Measurements from ENCODE around the gene FOXD1. TPM values are rescaled to one million over a fixed set of nuclear protein-coding genes. Genes with fewer than 3 reads are reported as not detected.
A peak's percentile ranks its signal among the peaks of the same experiment; 100 is the strongest.

FOXD1 gene
- total RNA-seq, 4 donors from 2014 or later = 0.26 to 0.52 (median 0.51) TPM; not detected in 1

DNA sequence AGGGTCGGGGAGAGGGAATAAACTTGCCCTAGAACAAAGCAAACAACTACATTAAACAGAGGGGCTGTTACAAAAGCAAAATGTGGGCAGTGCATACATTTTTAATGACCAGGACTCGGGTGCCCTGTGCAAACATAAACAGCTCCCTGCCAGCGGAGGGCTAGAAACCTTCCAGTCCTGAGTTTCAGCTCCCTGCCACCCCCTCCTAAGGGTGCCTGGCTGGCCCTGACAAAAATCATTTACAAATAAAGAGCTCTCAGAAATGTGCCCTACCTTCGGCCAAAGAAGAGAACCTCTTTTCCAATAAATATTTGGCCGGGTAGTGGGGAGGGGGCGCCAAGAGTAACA is 29.5 kb downstream of the FOXD1 start:
- no peak for TF ChIP-seq EP300 (IDR thresholded peaks at IDR 0.05)
- no peak for TF ChIP-seq POLR2AphosphoS5 (IDR thresholded peaks at IDR 0.05)
- TF ChIP-seq, protein P1, sequence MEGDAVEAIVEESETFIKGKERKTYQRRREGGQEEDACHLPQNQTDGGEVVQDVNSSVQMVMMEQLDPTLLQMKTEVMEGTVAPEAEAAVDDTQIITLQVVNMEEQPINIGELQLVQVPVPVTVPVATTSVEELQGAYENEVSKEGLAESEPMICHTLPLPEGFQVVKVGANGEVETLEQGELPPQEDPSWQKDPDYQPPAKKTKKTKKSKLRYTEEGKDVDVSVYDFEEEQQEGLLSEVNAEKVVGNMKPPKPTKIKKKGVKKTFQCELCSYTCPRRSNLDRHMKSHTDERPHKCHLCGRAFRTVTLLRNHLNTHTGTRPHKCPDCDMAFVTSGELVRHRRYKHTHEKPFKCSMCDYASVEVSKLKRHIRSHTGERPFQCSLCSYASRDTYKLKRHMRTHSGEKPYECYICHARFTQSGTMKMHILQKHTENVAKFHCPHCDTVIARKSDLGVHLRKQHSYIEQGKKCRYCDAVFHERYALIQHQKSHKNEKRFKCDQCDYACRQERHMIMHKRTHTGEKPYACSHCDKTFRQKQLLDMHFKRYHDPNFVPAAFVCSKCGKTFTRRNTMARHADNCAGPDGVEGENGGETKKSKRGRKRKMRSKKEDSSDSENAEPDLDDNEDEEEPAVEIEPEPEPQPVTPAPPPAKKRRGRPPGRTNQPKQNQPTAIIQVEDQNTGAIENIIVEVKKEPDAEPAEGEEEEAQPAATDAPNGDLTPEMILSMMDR (IDR thresholded peaks at IDR 0.05) = no peak
- TF ChIP-seq POLR2A (IDR thresholded peaks at IDR 0.05) = no peak
- no peaks in the 10 kb centered on the region for H3K9me3 ChIP-seq
- 15% methylated on average over 6 of the region's 6 CpGs for WGBS
- peaks cover 17% of the 10 kb centered on the region for H3K4me1 ChIP-seq
- no peak for DNase-seq (ENCODE audit: low spot score in 2 of 2)
- H3K36me3 ChIP-seq = no peaks in the 10 kb centered on the region
- H3K27me3 ChIP-seq = peaks cover 87% of the 10 kb centered on the region
- H3K27ac ChIP-seq = no peak overlapping the region
- H3K4me3 ChIP-seq = peak overlapping the region; percentile 41

DNA sequence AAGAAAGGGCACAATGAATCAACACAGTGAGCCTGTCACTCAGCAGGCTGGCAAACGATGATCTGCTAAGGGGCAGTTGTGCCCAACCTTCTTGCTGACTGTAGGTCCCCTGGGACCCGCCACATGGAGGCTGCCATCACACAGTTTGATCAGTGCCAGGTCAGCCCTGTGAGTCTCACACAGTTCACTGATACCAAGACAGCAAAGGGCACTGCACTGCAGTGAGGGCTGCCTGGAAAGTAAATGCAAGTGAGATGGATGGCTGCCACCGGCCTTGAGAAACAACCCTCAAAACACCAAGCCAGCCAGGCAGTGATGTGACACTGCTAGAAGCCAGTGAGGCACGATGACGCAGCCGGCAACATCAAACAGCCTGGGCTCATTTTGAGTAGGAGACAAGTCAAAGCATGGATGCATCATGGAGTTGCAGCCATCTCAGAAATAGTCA is 30.3 kb downstream of the FOXD1 start:
- no peaks in the 10 kb centered on the region for H3K36me3 ChIP-seq
- no peak overlapping the region for H3K4me3 ChIP-seq
- H3K27me3 ChIP-seq = peaks cover 89% of the 10 kb centered on the region
- H3K9me3 ChIP-seq = no peaks in the 10 kb centered on the region
- peaks cover 17% of the 10 kb centered on the region for H3K4me1 ChIP-seq
- TF ChIP-seq POLR2AphosphoS5 (IDR thresholded peaks at IDR 0.05) = no peak
- TF ChIP-seq EP300 (IDR thresholded peaks at IDR 0.05) = no peak
- TF ChIP-seq, protein P1 (IDR thresholded peaks at IDR 0.05) = no peak
- no peak for TF ChIP-seq POLR2A (IDR thresholded peaks at IDR 0.05)
- H3K27ac ChIP-seq = no peak overlapping the region
- no peak for DNase-seq (ENCODE audit: low spot score in 2 of 2)
- 67% methylated on average over 6 of the region's 6 CpGs for WGBS

DNA sequence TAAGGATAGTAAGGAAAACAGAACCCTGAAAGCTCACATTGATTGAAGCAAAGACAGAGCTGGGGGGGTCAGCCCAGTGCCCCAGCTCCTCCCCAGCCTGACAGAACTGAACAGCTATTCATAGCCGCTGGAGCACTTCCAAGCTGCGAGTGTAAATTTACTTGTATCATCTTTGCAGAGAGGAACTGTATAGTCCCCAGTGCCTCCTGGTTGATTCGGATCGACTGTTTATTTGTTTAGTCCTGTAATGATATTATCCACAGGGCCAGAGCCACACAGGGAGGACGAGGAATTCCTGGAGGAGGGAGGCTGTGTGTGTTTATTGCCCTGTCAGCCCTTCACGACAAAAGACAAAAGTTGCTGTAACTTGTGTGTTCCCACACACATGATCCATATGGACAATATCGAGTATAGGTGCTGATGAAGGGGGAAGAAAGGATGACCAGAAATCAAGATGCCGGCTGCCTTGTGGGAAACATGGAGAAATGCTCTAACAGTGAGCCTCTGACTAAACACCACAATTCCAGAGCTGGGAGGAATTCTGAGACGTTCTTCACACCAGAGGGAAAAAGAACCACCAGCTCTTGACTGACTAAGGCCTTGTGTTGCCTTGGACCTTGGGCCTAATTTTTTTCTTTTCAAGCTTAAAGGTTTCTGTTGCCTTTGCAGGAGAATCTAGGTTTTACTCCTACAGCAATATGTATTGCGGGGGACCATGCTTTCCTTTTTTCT is 31.1 kb downstream of the FOXD1 start:
- Histone ChIP-seq H3K27me3 (peaks cover 94% of the 10 kb centered on the region), H3K4me1 (peaks cover 17% of the 10 kb centered on the region), H3K36me3 (no peaks in the 10 kb centered on the region), H3K4me3 (no peak overlapping the region), H3K27ac (no peak overlapping the region), H3K9me3 (no peaks in the 10 kb centered on the region)
- 66% methylated on average over 10 of the region's 10 CpGs for WGBS
- no peak for DNase-seq (ENCODE audit: low spot score in 2 of 2)
- TF ChIP-seq, protein P1 (IDR thresholded peaks at IDR 0.05) = no peak
- TF ChIP-seq POLR2A (IDR thresholded peaks at IDR 0.05) (no peak), POLR2AphosphoS5 (IDR thresholded peaks at IDR 0.05) (no peak), EP300 (IDR thresholded peaks at IDR 0.05) (no peak)

DNA sequence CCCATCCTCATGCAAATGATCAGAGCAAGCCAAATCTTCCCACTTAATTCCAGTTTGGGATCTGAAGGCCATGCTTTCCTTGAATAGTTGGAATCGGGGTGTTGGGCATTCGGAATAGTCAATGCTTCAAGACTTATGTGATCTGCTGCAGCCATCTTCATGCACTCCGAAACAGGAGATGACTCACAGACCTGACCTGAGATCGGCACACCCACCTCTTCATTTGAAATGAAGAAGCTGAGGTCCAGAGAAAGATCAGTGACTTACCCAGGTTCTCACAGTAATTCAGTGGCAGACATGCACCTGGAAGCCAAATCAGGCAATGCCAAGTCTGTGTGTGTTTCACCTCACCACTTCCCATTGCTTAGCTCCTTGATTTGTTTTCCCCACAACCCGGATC is 33.0 kb downstream of the FOXD1 start:
- 66% methylated on average over 5 of the region's 5 CpGs for WGBS
- TF ChIP-seq EP300 (IDR thresholded peaks at IDR 0.05) = no peak
- no peak for TF ChIP-seq POLR2AphosphoS5 (IDR thresholded peaks at IDR 0.05)
- TF ChIP-seq, protein P1 (IDR thresholded peaks at IDR 0.05) = no peak
- TF ChIP-seq POLR2A (IDR thresholded peaks at IDR 0.05) = no peak
- no peak for DNase-seq (ENCODE audit: low spot score in 2 of 2)
- H3K36me3 ChIP-seq = no peaks in the 10 kb centered on the region
- H3K4me3 ChIP-seq = no peak overlapping the region
- no peak overlapping the region for H3K27ac ChIP-seq
- H3K4me1 ChIP-seq = peaks cover 16% of the 10 kb centered on the region
- peaks cover 76% of the 10 kb centered on the region for H3K27me3 ChIP-seq
- H3K9me3 ChIP-seq = no peaks in the 10 kb centered on the region

DNA sequence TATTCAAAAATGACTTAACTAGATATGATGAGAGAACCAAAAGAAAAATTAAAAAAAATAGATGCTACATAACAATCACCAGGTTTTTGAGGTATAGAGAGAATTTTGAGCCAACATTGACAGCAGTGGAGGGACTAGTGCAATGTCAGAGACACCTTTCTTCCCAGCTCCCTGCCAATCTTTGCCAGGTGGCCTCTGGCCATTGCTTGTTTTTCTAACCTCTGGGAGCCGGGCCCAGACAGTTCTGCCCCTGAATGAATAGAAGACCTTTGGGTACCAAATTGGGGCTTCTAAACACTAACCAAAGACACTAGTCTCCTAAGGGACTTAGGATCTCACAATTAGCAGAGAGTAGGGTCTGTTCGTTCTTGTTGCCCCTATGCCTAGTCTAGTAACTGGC is 33.4 kb downstream of the FOXD1 start:
- no peak overlapping the region for H3K4me3 ChIP-seq
- 76% methylated on average over 2 of the region's 2 CpGs for WGBS
- TF ChIP-seq POLR2AphosphoS5 (IDR thresholded peaks at IDR 0.05) (no peak), POLR2A (IDR thresholded peaks at IDR 0.05) (no peak), EP300 (IDR thresholded peaks at IDR 0.05) (no peak)
- TF ChIP-seq, protein P1 (IDR thresholded peaks at IDR 0.05) = no peak
- H3K36me3 ChIP-seq = no peaks in the 10 kb centered on the region
- H3K9me3 ChIP-seq = no peaks in the 10 kb centered on the region
- DNase-seq (ENCODE audit: low spot score in 2 of 2) = no peak
- peaks cover 12% of the 10 kb centered on the region for H3K4me1 ChIP-seq
- H3K27ac ChIP-seq = no peak overlapping the region
- H3K27me3 ChIP-seq = peaks cover 71% of the 10 kb centered on the region
